GM18909 (cell line): ENCODE results near the gene TNFRSF14.

Experiments used
- ATAC-seq: cut with Tn5 transposase; IDR thresholded peaks from one replicate; pipeline ENCODE4 v1.9.1; 2021; ENCODE audit warnings: mild to moderate bottlenecking; ENCODE audit not compliant: unreplicated experiment, poor library complexity

The TNFRSF14 gene

GRCh38 chr1:2610036-2610959 is 54.1 kb downstream of the TNFRSF14 start:
- ATAC-seq, result no peak

GRCh38 chr1:2611031-2611501 is 54.9 kb downstream of the TNFRSF14 start:
- no peak for ATAC-seq

GRCh38 chr1:2611621-2612437 is 55.7 kb downstream of the TNFRSF14 start:
- no peak for ATAC-seq

- no peak for ATAC-seq
These were observed 56.6 kb downstream of the TNFRSF14 start for GRCh38 chr1:2612591-2613365.
